A673 (cell line): Measurements from ENCODE around the gene GALNT12. TPM values are rescaled to one million over a fixed set of nuclear protein-coding genes. Genes with fewer than 3 reads are reported as not detected.

Experiments
- BruUV-seq: library from RNA; stranded (reverse); fragments of 400-500 nt; replicated peaks from 2 replicates; lab custom pipeline; 2021; lab: Mats Ljungman, UMichigan
- CTCF ChIA-PET: fragments of 300-600 bp; sonication (Branson Sonifier 250); formaldehyde crosslinking; loops from one replicate; lab custom pipeline; 2022; ENCODE audit warnings: antibody characterized with exemption; lab: Charles Lee
- POLR2A ChIA-PET: fragments of 300-600 bp; sonication (Branson Sonifier 250); formaldehyde crosslinking; loops from one replicate; lab custom pipeline; 2022; ENCODE audit warnings: antibody characterized with exemption; ENCODE audit not compliant: low non-redundant PET; lab: Charles Lee
- DNase-seq: peaks from one replicate; pipeline ENCODE4 v3.0.0-alpha.2; 2015; ENCODE audit warnings: low spot score
- H3K27ac ChIP-seq: fragments of 200-600 bp; sonication (generic); 2 replicates; pipeline ENCODE4 v1.5.1; 2016; ENCODE audit warnings: mixed run types, low read depth, mild to moderate bottlenecking, mixed read lengths, antibody characterized with exemption, low read length; ENCODE audit not compliant: poor library complexity, severe bottlenecking
- H3K27me3 ChIP-seq: fragments of 200-600 bp; sonication (generic); replicated peaks from 2 replicates; pipeline ENCODE4 v1.6.1; 2017; ENCODE audit warnings: mixed run types, low read depth, mild to moderate bottlenecking, mixed read lengths, antibody characterized with exemption, low read length; ENCODE audit not compliant: insufficient read depth, poor library complexity
- H3K36me3 ChIP-seq: fragments of 200-600 bp; sonication (generic); 2 replicates; pipeline ENCODE4 v1.6.1; 2016; ENCODE audit warnings: mixed run types, mild to moderate bottlenecking, mixed read lengths, antibody characterized with exemption, low read length; ENCODE audit not compliant: insufficient read depth, poor library complexity, severe bottlenecking
- H3K4me1 ChIP-seq: fragments of 200-600 bp; sonication (generic); 2 replicates; pipeline ENCODE4 v1.6.1; 2017; ENCODE audit warnings: mixed run types, mild to moderate bottlenecking, mixed read lengths, antibody characterized with exemption, low read length; ENCODE audit not compliant: insufficient read depth, poor library complexity, severe bottlenecking
- H3K4me3 ChIP-seq: fragments of 200-600 bp; sonication (generic); 2 replicates; pipeline ENCODE4 v1.5.1; 2016; ENCODE audit warnings: low read depth, mixed run types, mild to moderate bottlenecking, mixed read lengths, low read length; ENCODE audit not compliant: poor library complexity, severe bottlenecking
- H3K9me3 ChIP-seq: fragments of 200-600 bp; sonication (generic); 2 replicates; pipeline ENCODE4 v1.6.1; 2016; ENCODE audit warnings: mixed run types, low read depth, mild to moderate bottlenecking, mixed read lengths, antibody characterized with exemption, low read length; ENCODE audit not compliant: poor library complexity, severe bottlenecking
- EZH2 ChIP-seq: fragments of 200-600 bp; sonication (generic); IDR thresholded peaks from 2 replicates; pipeline ENCODE4 v1.6.1; 2017; ENCODE audit warnings: borderline replicate concordance, low read depth, mild to moderate bottlenecking, mixed read lengths, antibody characterized with exemption, low read length; ENCODE audit not compliant: poor library complexity, severe bottlenecking
- intact Hi-C: fragments of 100-400 bp; cut with micrococcal nuclease; formaldehyde crosslinking; loops from one replicate; pipeline ENCODE4 v1.10.0; 2022; ENCODE audit not compliant: unreplicated experiment
- total RNA-seq: library from RNA; stranded (reverse); gene quantifications from 2 replicates; pipeline ENCODE4 v1.2.3, GENCODE V29; 2021
- TF ChIP-seq, protein P1 (sequence below): fragments of 300-800, 200-600 bp; sonication (generic); conservative IDR thresholded peaks from 2 replicates; pipeline ENCODE4 v1.5.1; 2017; ENCODE audit warnings: low read depth, mild to moderate bottlenecking, antibody characterized with exemption, low read length, moderate library complexity, mixed read lengths

GALNT12 gene
- total RNA-seq, 1 experiment from 2014 or later: 0.54 TPM

DNA sequence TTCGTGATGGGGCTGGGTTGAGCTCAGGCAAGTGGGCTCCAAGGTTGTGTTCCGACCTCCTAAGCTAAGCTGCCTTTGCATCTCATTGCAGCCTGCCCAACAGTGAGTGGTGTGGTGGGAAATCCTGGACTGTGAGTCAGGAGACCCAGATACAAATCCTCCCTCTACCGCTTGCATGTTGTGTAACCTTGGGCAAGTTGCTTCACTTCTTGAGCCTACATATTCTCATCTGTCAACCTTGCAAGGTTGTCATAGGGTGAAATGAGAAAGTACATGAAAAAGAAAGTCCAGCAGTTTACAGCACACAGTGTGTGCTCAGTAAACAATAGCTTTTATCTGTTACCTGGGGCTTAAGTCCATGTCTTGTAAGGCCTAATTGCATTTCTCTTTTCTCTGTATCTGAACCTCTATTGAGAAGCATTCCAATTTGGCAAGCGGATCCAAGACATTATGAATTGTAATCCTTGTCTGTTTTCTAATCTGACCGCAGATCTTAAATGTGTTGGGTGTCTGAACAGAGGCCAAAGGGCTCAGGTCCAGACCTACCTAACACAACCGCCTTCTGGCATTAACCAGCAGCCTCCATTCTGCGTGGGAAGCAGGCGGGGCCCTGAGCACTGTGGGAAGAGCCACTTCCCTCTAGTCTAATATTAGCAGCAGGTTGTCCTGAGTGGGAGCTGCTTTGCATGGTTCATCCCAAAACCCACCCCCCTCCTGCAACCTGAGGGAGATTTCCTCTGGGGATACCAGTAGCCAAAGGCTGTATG, 1.8 kb upstream of the GALNT12 start:
- no peak for TF ChIP-seq EZH2
- TF ChIP-seq, protein P1, sequence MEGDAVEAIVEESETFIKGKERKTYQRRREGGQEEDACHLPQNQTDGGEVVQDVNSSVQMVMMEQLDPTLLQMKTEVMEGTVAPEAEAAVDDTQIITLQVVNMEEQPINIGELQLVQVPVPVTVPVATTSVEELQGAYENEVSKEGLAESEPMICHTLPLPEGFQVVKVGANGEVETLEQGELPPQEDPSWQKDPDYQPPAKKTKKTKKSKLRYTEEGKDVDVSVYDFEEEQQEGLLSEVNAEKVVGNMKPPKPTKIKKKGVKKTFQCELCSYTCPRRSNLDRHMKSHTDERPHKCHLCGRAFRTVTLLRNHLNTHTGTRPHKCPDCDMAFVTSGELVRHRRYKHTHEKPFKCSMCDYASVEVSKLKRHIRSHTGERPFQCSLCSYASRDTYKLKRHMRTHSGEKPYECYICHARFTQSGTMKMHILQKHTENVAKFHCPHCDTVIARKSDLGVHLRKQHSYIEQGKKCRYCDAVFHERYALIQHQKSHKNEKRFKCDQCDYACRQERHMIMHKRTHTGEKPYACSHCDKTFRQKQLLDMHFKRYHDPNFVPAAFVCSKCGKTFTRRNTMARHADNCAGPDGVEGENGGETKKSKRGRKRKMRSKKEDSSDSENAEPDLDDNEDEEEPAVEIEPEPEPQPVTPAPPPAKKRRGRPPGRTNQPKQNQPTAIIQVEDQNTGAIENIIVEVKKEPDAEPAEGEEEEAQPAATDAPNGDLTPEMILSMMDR: no peak
- no peak for DNase-seq
- Histone ChIP-seq H3K9me3 (no peaks in the 10 kb centered on the region), H3K27me3 (peaks cover 39% of the 10 kb centered on the region), H3K4me3 (no peak overlapping the region), H3K27ac (no peak overlapping the region), H3K4me1 (no peaks in the 10 kb centered on the region), H3K36me3 (no peaks in the 10 kb centered on the region)
- intact Hi-C loops: no loop called here
- POLR2A ChIA-PET: no interaction called here
- CTCF ChIA-PET: interaction anchor here (0.6 kb wide), 1 partner anchor 194 kb away, joined by 4 read pairs; no protein-coding TSS in a partner anchor
- no TSS peak for BruUV-seq

DNA sequence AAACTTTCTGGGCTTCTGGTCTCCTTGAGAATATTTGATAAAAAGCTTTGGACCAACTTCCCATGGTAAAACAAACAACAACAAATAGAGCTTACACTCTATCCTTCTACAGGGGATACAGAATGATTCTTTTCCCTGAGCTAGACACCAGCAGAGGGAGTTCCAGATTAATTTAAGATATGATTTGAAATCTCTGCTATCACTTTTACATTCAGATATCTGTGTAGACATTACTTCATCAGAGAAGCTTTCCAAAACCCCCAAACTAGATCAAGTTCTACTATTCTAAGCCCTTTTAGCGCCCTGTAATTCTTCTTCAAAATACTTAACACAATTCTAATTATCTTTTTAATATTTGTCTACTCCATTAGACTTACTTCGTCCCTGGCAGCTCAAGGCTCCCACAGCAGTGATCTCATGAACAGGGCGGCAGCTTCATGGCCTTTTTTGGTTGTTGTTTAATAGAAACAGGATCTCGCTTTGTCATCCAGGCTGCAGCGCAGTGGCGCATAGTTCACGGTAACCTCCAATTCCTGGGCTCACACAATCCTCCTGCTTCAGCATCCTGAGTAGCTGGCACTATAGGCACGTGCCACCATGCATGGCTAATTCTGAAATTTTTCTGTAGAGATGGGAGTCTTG, 955 bp upstream of the GALNT12 start:
- H3K27me3 ChIP-seq: peaks cover 39% of the 10 kb centered on the region

DNA sequence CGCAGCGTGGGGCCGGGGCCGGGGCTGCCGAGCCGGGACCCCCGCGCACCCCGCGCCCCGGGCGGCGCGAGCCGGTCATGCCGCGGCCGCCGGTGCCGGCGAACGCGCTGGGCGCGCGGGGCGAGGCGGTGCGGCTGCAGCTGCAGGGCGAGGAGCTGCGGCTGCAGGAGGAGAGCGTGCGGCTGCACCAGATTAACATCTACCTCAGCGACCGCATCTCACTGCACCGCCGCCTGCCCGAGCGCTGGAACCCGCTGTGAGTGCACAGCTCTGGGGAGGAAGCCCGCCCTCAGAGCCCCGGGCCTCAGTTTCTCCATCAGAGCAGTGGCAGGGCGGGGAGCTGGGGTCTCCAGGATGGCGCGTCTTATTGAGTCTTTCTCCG, 335 bp downstream of the GALNT12 start:
- BruUV-seq: no TSS peak
- no peak for TF ChIP-seq EZH2
- TF ChIP-seq, protein P1: no peak
- Histone ChIP-seq H3K9me3 (no peaks in the 10 kb centered on the region), H3K27me3 (peaks cover 39% of the 10 kb centered on the region), H3K36me3 (no peaks in the 10 kb centered on the region), H3K4me3 (peak overlapping the region; percentile 41), H3K27ac (no peak overlapping the region), H3K4me1 (no peaks in the 10 kb centered on the region)
- DNase-seq: no peak
- CTCF ChIA-PET: no interaction called here
- POLR2A ChIA-PET: interaction anchor here (0.6 kb wide), 1 partner anchor 42 kb away, joined by 3 read pairs; no protein-coding TSS in a partner anchor
- intact Hi-C loops: no loop called here

More for the DNA sequence above, 955 bp upstream of the GALNT12 start:
- POLR2A ChIA-PET: interaction anchor here (0.6 kb wide), 1 partner anchor 30 kb away, joined by 6 read pairs; no protein-coding TSS in a partner anchor
- intact Hi-C loops: no loop called here
- Histone ChIP-seq H3K27ac (no peak overlapping the region), H3K36me3 (no peaks in the 10 kb centered on the region), H3K4me3 (no peak overlapping the region), H3K9me3 (no peaks in the 10 kb centered on the region), H3K4me1 (no peaks in the 10 kb centered on the region)
- no peak for DNase-seq
- CTCF ChIA-PET: interaction anchor here (0.6 kb wide), 1 partner anchor 193 kb away, joined by 4 read pairs; no protein-coding TSS in a partner anchor
- no TSS peak for BruUV-seq
- TF ChIP-seq, protein P1: peak; percentile 33; the same call in 1 of the 2 replicates
- no peak for TF ChIP-seq EZH2
